H54 (cell line): ENCODE results near the gene SRGN.
"Not testable (repeated sequence)": the region's sequence is repeated elsewhere in the genome, so short reads cannot be mapped to it uniquely, and the experiment has no call there.

ENCODE experiments used
- DNase-seq: peaks from one replicate; pipeline ENCODE4 v3.0.0; 2011; ENCODE audit warnings: low spot score, mixed read lengths; ENCODE audit not compliant: insufficient read length
- FAIRE-seq: peaks from 3 replicates; lab custom pipeline; 2011; peaks lifted over from hg19 to GRCh38; lab: Jason Lieb, UNC
- POLR2A ChIP-seq: IDR thresholded peaks from 2 replicates; pipeline ENCODE4 v1.6.1; 2011; ENCODE audit warnings: low read depth, mild to moderate bottlenecking, low read length

Gene SRGN, protein sequence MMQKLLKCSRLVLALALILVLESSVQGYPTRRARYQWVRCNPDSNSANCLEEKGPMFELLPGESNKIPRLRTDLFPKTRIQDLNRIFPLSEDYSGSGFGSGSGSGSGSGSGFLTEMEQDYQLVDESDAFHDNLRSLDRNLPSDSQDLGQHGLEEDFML

DNA sequence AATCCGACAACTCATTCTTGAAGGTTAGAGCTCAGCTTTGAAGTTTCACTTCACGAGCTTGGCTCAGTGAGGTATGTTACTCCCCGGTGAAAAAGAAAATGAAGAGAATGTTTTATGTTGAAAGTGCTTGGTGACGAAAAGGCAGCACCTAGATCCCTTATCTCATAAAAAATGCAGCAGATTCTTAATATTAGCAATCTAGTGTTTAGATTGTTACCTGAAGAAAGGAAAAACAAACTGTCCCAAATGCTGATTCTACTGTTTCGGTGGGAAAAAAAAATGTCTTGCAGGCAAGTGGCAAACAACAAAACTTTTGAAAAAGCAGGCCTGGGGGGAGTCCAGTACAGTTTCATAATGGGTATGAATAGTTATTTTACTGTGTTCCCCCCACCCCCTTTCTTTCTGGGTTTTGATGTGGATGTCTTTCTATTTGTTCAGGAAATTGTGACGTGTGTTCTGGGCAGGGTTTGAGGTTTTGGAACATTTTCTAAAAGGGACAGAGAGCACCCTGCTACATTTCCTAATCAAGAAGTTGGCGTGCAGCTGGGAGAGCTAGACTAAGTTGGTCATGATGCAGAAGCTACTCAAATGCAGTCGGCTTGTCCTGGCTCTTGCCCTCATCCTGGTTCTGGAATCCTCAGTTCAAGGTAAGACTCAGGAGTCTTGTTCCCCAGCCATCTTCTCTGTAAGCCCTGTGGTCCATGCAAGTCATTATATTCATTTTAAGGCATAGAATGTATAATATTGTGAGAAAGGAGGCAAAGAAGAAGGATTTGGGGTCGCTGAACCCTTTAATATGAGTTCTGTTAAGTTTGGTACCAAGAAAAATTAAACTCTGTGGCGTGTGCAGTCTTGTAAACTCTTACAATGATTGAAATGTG, at the start of gene SRGN:
SRGN (plus strand) TSS at position 514 of the 881 bp plus-strand sequence; CDS start at position 569, 55 bp downstream.
- FAIRE-seq (peak; percentile 93), DNase-seq (peak; percentile 56)

DNA sequence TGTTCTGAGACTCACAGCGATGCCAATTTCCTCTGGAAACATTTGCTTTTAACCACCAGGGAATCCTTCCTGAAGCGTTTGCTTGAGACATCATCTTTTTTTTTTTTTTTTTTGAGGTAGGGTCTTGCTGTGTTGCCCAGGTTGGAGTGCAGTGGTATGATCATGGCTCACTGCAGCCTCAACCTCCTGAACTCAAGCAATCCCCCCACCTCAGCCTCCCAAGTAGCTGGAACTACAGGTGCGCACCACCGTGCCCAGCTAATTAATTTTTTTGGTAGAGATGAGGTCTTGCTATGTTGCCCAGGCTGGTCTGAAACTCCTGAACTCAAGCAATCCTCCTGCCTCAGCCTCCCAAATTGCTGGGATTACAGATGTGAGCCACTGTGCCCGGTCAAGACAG, 47.0 kb upstream of the SRGN start:
- not testable (repeated sequence) for DNase-seq, FAIRE-seq

More for the DNA sequence above, at the start of gene SRGN:
- TF ChIP-seq POLR2A: peak; percentile 38; the same call in 1 of the 2 replicates

DNA sequence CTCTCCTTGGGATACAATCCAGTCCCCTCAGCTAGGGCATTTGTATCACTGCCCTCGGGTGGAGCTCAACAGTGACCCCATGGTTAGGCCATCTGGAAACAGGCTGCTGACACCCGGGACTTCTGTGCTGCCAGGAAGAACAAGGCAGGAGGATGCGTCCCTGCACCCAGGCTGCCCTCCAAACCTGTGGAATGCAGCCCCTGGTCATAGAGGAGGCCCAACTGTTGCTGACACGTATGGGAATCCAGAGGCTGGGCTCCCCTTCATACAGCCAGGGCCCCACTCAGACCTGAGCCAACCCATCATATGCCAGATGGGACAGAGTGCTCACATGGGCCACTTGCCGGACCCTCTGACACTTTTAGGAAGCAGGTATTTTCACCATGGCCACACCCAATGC, 45.5 kb upstream of the SRGN start:
- DNase-seq (no peak), FAIRE-seq (no peak)
- TF ChIP-seq POLR2A: no peak

DNA sequence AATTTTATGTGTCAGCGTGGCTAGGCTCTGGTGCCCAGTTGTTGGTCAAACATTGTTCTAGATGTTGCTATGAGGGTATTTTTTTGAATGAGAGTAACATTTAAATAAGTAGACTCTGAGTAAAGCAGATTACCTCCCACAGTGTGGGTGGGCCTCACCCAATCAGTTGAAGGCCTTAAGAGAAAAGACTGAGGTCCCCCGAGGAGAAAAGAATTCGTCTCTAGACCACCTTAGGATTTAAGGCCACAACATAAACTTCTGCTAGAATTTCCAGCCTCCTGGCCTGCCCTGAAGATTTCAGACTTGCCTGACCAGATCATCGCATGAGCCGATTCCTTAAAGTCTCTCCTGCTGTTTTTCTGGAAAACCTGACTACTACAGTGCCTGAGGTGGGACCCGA, 45.1 kb upstream of the SRGN start:
- TF ChIP-seq POLR2A: no peak
- no peak for DNase-seq
- FAIRE-seq: no peak

DNA sequence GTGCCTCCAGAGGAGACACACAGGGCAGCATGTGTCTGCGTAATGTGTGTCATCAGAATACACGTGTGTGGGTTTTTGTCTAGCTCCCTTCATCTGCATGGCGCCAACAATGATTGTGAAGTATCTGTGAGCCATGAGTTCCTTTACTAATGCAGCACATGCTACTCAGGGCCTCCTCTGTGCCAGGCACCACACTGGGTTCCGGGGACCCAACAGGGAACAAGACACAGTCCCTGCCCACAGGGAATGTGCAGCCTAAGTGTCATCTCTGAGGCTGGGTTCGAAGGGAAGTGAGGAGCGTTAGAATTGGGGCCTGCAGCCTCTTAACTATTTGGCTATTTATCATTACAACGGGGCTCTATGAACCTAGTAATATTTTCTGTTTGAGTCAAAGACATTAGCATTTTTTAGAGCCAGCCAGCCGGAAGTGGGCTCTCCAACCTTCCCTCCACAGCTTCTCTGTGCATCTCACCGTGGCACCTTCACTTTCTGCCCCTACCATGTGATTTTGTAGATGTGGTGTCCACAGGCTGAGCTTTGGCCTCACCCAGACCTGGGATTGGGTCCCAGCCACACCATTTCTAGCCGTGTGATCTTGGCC, 43.9 kb upstream of the SRGN start:
- DNase-seq: no peak
- no peak for TF ChIP-seq POLR2A
- no peak for FAIRE-seq

DNA sequence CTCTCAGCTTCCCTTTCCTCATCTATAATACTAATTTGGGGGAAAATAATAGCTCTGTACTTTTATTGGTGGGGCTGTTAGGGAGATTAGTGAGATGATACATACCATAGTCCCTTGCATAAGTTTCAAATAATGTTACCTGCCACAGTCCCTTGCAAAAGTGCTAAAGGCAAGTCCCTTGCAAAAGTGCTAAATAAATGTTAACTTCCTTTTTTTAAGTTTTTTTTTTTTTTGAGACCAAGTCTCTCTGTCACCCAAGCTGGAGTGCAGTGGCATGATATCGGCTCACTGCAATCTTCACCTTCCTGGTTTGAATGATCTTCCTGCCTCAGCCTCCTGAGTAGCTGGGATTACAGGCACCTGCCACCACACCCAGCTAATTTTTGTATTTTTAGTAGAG, 43.4 kb upstream of the SRGN start:
- TF ChIP-seq POLR2A: no peak
- FAIRE-seq (no peak), DNase-seq (no peak)

DNA sequence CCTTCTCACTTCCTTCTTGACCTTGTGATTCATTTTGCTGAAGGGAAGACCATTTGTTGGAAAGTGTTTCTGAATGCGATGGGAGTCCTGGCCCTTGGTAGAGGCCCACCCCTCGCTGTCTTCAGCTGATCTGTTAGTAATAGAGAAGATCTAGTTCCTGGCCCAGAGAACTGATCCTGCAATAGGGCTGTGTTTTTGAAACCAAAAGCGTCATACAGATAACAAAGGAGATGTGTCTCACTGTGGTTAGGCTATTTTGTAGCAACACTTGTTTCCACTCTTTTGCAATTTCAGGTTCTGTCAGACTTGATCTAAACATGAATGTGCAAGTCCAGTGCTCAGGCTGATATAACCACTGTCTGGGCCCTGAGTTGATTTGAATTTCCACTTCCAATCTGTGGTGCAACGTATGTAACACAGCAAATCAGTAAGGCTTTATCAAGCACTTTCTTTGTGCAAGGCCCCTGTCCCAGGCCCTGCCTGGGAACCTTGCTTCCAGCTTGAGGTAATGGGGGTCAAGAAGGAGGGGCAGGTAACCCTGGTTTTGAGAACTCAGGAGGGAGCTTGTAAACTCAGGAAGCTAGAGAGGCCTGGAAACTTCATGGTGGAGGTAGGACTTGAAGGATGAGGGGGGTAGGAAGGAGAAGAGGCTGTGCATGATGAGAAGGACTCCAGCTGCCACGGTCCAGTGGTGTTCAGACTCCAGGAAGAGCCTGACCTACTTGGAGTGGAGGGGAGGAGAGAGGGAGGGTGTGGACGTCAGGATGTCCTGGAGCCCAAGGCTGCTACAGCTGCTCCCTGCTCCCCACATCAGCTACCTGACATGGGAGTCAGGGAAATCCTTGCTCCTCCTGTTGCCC, 42.2 kb upstream of the SRGN start:
- no peak for FAIRE-seq

DNA sequence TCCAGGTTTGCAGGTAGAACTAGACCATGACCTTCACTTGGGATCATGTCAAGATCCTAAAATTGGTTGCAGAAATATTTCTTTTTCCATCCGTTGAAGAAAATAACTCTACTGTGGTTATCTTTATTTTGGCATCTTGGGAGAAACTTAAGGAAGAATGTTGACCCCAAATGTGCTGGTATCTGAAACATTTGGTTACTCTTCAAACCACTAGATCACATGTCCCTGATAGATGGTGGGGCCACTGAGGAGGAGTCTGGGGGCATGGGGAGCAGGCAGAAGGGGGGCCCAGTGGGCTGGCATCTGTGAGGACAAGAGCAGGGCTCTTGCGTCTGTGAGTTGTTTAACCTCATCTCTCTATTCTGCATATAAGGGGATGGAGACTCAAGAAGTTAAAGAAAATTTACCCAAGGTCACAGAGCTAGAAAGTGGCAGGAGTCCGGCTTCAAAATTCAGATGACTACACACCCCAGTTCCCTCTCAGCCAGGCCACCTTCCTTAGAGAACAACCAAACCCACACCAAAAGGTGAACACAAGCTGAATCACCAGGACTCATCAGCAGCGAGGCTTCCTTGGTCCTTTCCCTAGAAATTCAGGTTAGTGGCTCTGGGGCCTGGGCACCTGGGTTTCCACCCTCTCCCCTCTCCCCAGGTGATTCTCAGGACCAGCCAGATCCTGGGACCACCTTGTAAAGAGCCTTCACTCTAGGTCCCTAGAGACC, 40.6 kb upstream of the SRGN start:
- no peak for TF ChIP-seq POLR2A

More for the DNA sequence above, 42.2 kb upstream of the SRGN start:
- DNase-seq: no peak
- no peak for TF ChIP-seq POLR2A

DNA sequence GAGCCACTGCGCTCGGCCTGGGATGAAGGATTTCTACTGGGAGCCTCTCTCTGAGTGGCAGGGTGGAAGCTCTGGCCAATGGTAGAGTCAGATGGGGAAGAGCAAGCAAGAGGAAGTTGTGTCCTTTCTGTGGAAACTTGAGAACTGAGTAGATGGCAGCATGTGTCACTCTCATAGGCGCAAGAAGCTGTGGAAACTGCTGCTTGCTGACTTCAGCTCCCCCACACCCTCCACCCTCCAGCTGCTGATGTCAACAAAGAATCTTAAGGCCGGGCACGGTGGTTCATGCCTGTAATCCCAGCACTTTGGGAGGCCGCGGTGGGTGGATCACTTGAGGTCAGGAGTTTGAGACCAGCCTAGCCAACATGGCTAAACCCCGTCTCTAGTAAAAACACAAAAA, 39.8 kb upstream of the SRGN start:
- TF ChIP-seq POLR2A: no peak
- FAIRE-seq (no peak), DNase-seq (no peak)

More for the DNA sequence above, 40.6 kb upstream of the SRGN start:
- FAIRE-seq (no peak), DNase-seq (no peak)

DNA sequence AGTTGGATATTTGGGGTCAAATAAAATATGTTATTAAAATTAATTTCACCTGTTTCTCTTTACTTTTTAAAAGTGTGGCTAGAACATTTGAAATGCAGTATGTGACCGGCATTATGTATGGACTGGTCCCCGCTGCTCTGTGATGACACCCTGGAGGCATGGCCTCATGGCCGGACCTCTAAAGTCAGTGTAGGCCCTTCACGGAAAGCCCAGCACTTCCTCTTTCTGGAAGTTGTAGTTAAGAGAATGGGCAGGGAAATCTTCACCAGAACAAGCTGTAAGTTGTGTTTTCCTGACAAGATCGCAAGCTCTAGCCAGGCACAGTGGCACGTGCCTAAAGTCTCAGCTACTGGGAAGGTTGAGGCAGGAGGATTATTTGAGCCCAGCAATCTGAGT, 38.3 kb upstream of the SRGN start:
- no peak for FAIRE-seq

DNA sequence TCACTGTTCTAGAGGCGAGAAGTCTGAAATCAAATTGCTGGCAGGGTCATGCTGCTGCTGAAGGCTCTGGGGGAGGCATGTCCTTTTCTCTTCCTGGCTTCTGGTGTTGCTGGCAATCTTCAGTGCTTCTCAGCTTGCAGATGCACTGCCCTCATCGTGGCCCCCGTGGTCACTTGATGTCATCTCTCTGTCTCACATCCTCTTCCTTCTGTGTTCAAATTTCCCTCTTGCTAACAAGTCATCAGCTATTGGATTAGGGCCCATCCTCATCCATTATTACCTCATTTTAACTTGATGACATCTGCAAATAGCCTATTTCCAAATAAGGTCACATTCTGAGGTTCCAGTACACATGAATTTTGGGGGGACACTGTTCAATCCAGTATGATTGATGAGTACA, 36.6 kb upstream of the SRGN start:
- no peak for TF ChIP-seq POLR2A
- FAIRE-seq: no peak
- no peak for DNase-seq

More for the DNA sequence above, 38.3 kb upstream of the SRGN start:
- TF ChIP-seq POLR2A: no peak
- DNase-seq: no peak

DNA sequence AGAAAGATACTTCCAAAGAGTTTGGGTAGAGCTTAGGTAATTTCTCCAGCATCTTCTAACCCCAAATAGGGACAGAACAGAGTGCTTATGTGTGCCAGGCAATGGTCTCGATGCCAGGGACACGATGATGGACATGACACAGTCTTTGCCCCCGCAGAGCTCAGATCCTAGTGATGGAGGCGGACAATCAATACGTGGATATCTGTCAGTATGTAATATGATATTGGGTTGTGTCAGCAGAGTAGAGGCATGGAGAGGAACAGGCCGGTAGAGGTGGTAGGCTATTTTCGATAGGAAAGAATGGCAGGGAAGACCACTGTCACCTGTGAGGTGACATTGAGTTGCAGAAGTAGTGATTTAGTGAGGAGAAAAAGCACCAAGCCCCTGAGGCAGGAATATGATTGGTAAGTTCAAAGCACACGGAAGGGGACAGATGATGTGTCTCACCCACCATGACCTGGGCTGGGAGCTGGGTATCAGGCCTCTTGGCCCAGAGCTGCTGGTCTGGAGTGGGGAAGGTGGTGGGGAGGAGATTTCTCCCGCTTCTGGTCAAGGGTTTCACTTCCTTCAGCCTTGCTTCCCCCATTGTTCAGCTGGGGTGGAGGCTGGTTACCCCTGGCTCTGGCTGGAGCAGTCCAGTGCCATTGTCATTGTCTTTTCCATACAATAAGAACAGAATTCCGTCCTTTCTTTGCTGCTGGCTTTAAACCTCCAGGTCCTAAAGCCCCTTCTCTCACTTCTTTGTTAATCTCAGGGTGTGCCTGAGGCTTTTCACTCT, 36.0 kb upstream of the SRGN start:
- no peak for FAIRE-seq
- TF ChIP-seq POLR2A: no peak

More for the DNA sequence above, 36.0 kb upstream of the SRGN start:
- no peak for DNase-seq
